Upper lobe of right lung (tissue), 1 donor: ENCODE measurements around the gene STARD9. TPM values are rescaled to one million over a fixed set of nuclear protein-coding genes. Genes with fewer than 3 reads are reported as not detected.
"Not testable (repeated sequence)": the region's sequence is repeated elsewhere in the genome, so short reads cannot be mapped to it uniquely, and the experiment has no call there.

Experiments
- ATAC-seq: fragments of 200-7000 bp; cut with Tn5 transposase; one replicate; pipeline ENCODE4 v1.9.1; 2020; ENCODE audit warnings: mild to moderate bottlenecking, moderate library complexity
- DNase-seq: peaks from one replicate; pipeline ENCODE4 v3.0.0-alpha.2; 2020
- H3K27ac ChIP-seq: fragments of 200-600 bp; one replicate; pipeline ENCODE4 v1.8.0; 2022
- H3K27me3 ChIP-seq: fragments of 200-600 bp; one replicate; pipeline ENCODE4 v1.8.0; 2022; ENCODE audit warnings: mild to moderate bottlenecking
- H3K36me3 ChIP-seq: fragments of 200-600 bp; one replicate; pipeline ENCODE4 v1.8.0; 2022
- H3K4me1 ChIP-seq: fragments of 200-600 bp; one replicate; pipeline ENCODE4 v1.8.0; 2022
- H3K4me3 ChIP-seq: fragments of 200-600 bp; one replicate; pipeline ENCODE4 v1.8.0; 2022; ENCODE audit warnings: mild to moderate bottlenecking
- H3K9me3 ChIP-seq: fragments of 200-600 bp; one replicate; pipeline ENCODE4 v1.8.0; 2022
- intact Hi-C: fragments of 100-400 bp; cut with DNase I; formaldehyde crosslinking; loops from one replicate; pipeline ENCODE4 v1.11.0; 2022
- total RNA-seq: library from RNA; stranded (reverse); fragmentation: NEBNext Ultra II Directional; extraction: Animal tissue kit (Norgen Biotek cat#: 25700); gene quantifications from one replicate; pipeline ENCODE4 v1.2.1, GENCODE V29; 2021
- TF ChIP-seq, protein P1 (sequence below): fragments of 200-600 bp; IDR thresholded peaks from one replicate; pipeline ENCODE4 v1.8.0; 2022; ENCODE audit warnings: antibody characterized with exemption
- donor health status: DM: no; HTN: yes; CAD: no; lungs with severe emphysema.

STARD9 gene
- total RNA-seq, 1 donor from 2014 or later: 15.4 TPM

DNA sequence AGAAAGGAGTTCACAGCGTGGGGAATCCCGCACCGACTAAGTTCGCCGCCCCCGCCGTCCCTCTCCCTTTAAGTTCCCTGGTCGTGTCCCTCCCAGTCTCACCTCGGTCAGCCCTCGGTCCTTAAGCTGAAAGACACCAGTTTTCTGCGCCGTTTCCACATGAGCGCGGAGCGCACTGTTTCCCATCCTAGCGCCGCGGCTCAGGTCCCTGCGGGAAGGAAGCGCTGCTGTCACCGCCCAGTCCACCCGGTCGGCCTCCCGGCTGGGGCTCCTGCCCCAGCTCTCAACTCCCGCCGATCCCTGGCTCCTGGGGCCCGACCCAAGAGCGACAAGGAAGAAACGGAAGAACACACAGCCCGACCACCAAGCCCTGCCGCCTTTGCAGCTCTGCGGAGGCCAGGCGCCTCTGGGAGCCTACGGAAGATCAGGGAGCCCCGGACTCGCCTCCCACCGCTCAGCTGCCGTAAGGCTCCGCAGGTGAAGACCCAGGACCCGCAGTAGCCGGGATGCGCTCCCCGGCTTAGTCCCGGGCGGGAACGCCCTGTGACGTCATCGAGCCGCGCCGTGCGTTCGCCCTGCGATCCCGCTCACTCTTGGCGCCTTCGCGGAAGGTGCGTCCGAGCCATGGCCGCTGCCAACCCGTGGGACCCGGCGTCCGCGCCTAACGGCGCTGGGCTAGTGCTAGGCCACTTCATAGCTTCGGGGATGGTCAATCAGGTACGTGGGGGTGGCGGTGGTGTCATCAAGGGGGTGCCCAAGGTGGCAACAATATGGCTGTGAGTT is 27.0 kb upstream of the STARD9 start, which contains the start of the genes HAUS2 and LRRC57:
Gene HAUS2 (plus strand): TSS at position 590 of the 783 bp plus-strand sequence. CDS start 35 bp downstream, at position 625.
Gene LRRC57 (minus strand): TSS at position 545 of the 783 bp plus-strand sequence. CDS start 359 bp downstream, at position 186.
- Histone ChIP-seq H3K4me1 (peaks cover 24% of the 10 kb centered on the region), H3K36me3 (peaks cover 17% of the 10 kb centered on the region), H3K27me3 (no peaks in the 10 kb centered on the region), H3K4me3 (peak within 1 kb of the TSS; percentile 88), H3K27ac (peak within 1 kb of the TSS; percentile 92), H3K9me3 (no peaks in the 10 kb centered on the region)
- TF ChIP-seq, protein P1, sequence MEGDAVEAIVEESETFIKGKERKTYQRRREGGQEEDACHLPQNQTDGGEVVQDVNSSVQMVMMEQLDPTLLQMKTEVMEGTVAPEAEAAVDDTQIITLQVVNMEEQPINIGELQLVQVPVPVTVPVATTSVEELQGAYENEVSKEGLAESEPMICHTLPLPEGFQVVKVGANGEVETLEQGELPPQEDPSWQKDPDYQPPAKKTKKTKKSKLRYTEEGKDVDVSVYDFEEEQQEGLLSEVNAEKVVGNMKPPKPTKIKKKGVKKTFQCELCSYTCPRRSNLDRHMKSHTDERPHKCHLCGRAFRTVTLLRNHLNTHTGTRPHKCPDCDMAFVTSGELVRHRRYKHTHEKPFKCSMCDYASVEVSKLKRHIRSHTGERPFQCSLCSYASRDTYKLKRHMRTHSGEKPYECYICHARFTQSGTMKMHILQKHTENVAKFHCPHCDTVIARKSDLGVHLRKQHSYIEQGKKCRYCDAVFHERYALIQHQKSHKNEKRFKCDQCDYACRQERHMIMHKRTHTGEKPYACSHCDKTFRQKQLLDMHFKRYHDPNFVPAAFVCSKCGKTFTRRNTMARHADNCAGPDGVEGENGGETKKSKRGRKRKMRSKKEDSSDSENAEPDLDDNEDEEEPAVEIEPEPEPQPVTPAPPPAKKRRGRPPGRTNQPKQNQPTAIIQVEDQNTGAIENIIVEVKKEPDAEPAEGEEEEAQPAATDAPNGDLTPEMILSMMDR: no peak
- DNase-seq: peak; percentile 96
- ATAC-seq: peak; percentile 96
- intact Hi-C loops: no loop called here

DNA sequence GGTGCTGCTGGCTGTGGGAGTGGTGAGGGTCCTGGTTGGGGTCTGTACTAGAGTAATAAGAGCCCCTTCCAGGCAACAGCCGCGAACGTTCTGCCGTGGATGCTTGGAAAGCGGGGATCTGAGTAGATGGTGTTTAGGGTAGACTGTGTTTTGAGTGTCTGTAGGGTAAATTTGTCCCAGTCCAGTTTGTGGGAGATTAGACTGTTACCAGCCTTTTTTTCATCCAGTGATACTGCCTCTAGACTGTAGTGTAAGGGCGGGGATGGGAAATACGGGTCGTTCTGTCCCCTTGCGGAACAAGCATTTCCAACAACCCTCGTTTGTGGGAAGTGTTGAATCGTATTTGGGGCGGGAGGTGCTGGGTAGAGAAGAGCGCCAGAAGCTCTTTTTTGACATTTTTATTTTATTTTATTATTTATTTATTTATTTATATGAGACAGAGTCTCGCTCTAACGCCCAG is 26.3 kb upstream of the STARD9 start:
- H3K36me3 ChIP-seq: peaks cover 11% of the 10 kb centered on the region
- no peaks in the 10 kb centered on the region for H3K27me3 ChIP-seq
- H3K9me3 ChIP-seq: no peaks in the 10 kb centered on the region
- H3K27ac ChIP-seq: peak overlapping the region; percentile 92
- ATAC-seq (peak; percentile 47), DNase-seq (no peak)
- TF ChIP-seq, protein P1: no peak
- peak overlapping the region; percentile 88 for H3K4me3 ChIP-seq
- intact Hi-C loops: no loop called here
- H3K4me1 ChIP-seq: peaks cover 24% of the 10 kb centered on the region

DNA sequence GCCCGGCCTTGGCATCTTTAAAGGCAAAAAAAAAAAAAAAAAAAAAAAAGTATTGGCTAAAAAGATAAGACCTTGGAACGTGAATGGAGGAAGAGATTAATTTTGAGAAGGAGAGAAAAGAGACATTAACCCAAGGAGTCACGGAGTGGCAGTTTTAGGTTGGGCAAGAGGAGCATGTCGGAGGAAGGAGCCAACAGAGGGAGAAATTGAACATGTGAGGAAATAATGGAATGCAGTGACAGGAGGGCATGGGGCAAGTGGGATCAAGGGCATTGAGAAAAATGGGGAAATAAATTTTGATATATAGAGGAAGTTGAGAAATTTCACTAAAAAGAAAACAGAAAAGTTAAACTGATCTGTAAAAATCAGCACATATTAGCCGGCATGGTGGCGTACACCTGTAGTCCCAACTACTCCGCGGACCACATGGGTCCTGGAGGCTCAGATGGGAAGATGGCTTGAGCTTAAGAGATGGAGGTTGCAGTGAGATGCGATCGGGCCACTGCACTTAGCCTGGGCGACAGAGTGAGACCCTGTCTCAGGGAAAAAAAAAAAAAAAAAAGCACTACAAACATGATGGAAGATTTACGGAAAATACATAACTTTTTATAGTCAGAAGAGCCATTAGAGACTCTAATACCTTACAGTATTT is 25.5 kb upstream of the STARD9 start:
- Histone ChIP-seq H3K4me3 (peak overlapping the region; percentile 88), H3K4me1 (peaks cover 24% of the 10 kb centered on the region), H3K9me3 (no peaks in the 10 kb centered on the region), H3K27ac (peak overlapping the region; percentile 92), H3K27me3 (no peaks in the 10 kb centered on the region), H3K36me3 (peaks cover 3% of the 10 kb centered on the region)
- no peak for ATAC-seq
- TF ChIP-seq, protein P1: no peak
- intact Hi-C loops: loop anchor here (10.0 kb wide), 1 partner anchor 95 kb away; no protein-coding TSS in a partner anchor
- no peak for DNase-seq

DNA sequence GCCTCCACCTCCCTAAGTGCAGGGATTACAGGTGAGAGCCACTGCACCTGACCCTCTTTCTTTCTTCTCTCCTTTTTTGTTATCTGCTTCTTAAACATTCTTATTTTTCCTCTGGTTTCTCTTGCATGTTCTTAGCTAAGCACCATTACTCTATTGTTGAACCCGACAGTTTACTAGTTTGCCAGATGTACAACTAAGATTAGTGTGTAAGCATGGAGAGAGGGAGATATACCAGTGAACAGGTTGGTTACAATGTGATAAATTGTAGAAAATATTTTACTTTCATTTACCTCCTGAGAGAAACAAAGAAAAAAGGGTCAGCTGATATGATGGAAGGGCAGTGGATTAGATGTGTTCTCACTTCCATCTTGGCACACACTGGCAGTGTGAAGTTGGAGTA is 21.9 kb upstream of the STARD9 start:
- ATAC-seq: no peak
- intact Hi-C loops: loop anchor here (10.0 kb wide), 1 partner anchor 91 kb away; no protein-coding TSS in a partner anchor
- no peaks in the 10 kb centered on the region for H3K27me3 ChIP-seq

DNA sequence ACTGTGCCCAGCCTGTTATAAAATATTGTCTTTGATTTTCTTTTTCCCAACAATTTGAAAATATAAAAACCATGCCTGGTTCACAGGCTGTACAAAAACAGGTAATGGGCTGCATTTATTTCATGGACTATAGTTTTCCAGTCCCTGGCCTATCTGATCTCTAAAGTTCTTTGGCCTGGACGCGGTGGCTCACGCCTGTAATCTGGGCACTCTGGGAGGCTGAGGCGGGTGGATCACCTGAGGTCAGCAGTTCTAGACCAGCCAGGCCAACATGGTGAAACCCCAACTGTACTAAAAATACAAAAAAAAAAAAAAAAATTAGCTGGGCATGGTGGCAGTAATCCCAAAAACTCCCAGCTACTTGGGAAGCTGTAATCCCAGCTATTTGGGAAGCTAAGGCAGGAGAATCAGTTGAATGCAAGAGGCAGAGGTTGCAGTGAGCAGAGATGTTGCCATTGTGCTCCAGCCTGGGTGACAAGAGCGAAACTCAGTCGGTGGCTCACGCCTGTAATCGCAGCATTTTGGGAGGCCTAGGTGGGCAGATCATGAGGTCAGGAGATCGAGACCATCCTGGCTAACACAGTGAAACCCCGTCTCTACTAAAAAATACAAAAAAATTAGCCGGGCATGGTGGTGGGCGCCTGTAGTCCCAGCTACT is 18.7 kb upstream of the STARD9 start:
- DNase-seq, H3K27me3 ChIP-seq, H3K27ac ChIP-seq, H3K4me3 ChIP-seq, H3K9me3 ChIP-seq, H3K4me1 ChIP-seq, ATAC-seq: not testable (repeated sequence)
- intact Hi-C loops: loop anchor here (10.0 kb wide), 1 partner anchor 88 kb away; no protein-coding TSS in a partner anchor
- H3K36me3 ChIP-seq: peaks cover 38% of the 10 kb centered on the region

More for the DNA sequence above, 21.9 kb upstream of the STARD9 start:
- peak overlapping the region; percentile 30 for H3K27ac ChIP-seq
- H3K36me3 ChIP-seq: peaks cover 7% of the 10 kb centered on the region
- H3K9me3 ChIP-seq: no peaks in the 10 kb centered on the region
- no peak overlapping the region for H3K4me3 ChIP-seq
- no peak for DNase-seq
- peaks cover 9% of the 10 kb centered on the region for H3K4me1 ChIP-seq
- TF ChIP-seq, protein P1: no peak
